GM18499 (cell line): ENCODE results near the gene GNAT3.

ENCODE experiments used
- ATAC-seq: cut with Tn5 transposase; IDR thresholded peaks from one replicate; pipeline ENCODE4 v1.9.1; 2021; ENCODE audit warnings: moderate number of reproducible peaks; ENCODE audit not compliant: insufficient read depth, unreplicated experiment

Gene GNAT3

GRCh38 chr7:80467069-80467468 is 44.8 kb downstream of the GNAT3 start:
- ATAC-seq = no peak

GRCh38 chr7:80466636-80467035 is 45.2 kb downstream of the GNAT3 start:
- ATAC-seq = no peak

GRCh38 chr7:80464211-80464610 is 47.7 kb downstream of the GNAT3 start:
- ATAC-seq = no peak

GRCh38 chr7:80463272-80463920 is 48.5 kb downstream of the GNAT3 start:
- ATAC-seq = no peak

GRCh38 chr7:80460857-80461256 is 51.0 kb downstream of the GNAT3 start:
- no peak for ATAC-seq

- no peak for ATAC-seq
These were observed 51.9 kb downstream of the GNAT3 start for GRCh38 chr7:80459776-80460510.

- no peak for ATAC-seq
These were observed 52.8 kb downstream of the GNAT3 start for GRCh38 chr7:80458822-80459725.

- ATAC-seq = no peak
These were observed 58.0 kb downstream of the GNAT3 start for GRCh38 chr7:80453699-80454340.

GRCh38 chr7:80450621-80451308 is 61.1 kb downstream of the GNAT3 start:
- no peak for ATAC-seq

GRCh38 chr7:80449836-80450235 is 62.0 kb downstream of the GNAT3 start:
- ATAC-seq = no peak

- no peak for ATAC-seq
These were observed 66.5 kb downstream of the GNAT3 start for GRCh38 chr7:80445351-80445750.

GRCh38 chr7:80444811-80445210 is 67.1 kb downstream of the GNAT3 start:
- ATAC-seq = no peak

GRCh38 chr7:80443325-80443724 is 68.5 kb downstream of the GNAT3 start:
- ATAC-seq = no peak

- ATAC-seq = no peak
These were observed 71.0 kb downstream of the GNAT3 start for GRCh38 chr7:80440883-80441282.

- ATAC-seq = no peak
These were observed 71.7 kb downstream of the GNAT3 start for GRCh38 chr7:80439894-80440821.

- ATAC-seq = no peak
These were observed 76.3 kb downstream of the GNAT3 start for GRCh38 chr7:80435521-80435920.

GRCh38 chr7:80434047-80434446 is 77.8 kb downstream of the GNAT3 start:
- no peak for ATAC-seq

- ATAC-seq = no peak
These were observed 79.7 kb downstream of the GNAT3 start for GRCh38 chr7:80432166-80432565.

- ATAC-seq = no peak
These were observed 82.7 kb downstream of the GNAT3 start for GRCh38 chr7:80429181-80429580.
